HG03521 (cell line): ENCODE results near the gene NTSR1.

Experiments
- ATAC-seq: cut with Tn5 transposase; IDR thresholded peaks from one replicate; pipeline ENCODE4 v1.9.1; 2021; ENCODE audit warnings: mild to moderate bottlenecking, moderate library complexity; ENCODE audit not compliant: unreplicated experiment

NTSR1 gene

DNA sequence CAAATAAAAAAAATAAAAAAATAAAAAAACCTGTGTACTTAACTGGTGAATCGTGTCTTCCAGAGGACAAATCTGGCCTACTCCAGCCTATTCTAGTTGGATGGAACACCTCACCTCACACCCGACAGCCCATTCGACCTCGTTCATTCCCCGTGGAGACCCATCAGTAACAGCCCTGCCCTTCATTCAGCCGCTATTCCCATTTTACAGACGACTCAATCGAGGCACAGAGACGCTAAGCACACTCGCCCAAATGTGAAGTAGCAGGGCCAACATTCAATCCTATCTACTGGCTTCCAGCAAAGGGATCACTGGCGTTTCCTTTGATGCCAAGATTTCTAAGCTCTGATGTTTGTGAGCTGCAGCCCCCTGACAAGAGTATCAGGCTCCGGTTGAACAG lies 1.8 kb upstream of the NTSR1 start:
- ATAC-seq = no peak

- no peak for ATAC-seq
These were observed 1.2 kb upstream of the NTSR1 start for GRCh38 chr20:62707276-62707920.

- no peak for ATAC-seq
These were observed 615 bp upstream of the NTSR1 start for GRCh38 chr20:62707921-62708521.

DNA sequence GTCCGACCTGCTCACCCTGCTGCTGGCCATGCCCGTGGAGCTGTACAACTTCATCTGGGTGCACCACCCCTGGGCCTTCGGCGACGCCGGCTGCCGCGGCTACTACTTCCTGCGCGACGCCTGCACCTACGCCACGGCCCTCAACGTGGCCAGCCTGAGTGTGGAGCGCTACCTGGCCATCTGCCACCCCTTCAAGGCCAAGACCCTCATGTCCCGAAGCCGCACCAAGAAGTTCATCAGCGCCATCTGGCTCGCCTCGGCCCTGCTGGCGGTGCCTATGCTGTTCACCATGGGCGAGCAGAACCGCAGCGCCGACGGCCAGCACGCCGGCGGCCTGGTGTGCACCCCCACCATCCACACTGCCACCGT lies 885 bp downstream of the NTSR1 start:
- no peak for ATAC-seq

GRCh38 chr20:62710221-62710885 lies 1.7 kb downstream of the NTSR1 start:
- ATAC-seq = no peak

- ATAC-seq = no peak
These were observed 2.5 kb downstream of the NTSR1 start for GRCh38 chr20:62710886-62711702.

DNA sequence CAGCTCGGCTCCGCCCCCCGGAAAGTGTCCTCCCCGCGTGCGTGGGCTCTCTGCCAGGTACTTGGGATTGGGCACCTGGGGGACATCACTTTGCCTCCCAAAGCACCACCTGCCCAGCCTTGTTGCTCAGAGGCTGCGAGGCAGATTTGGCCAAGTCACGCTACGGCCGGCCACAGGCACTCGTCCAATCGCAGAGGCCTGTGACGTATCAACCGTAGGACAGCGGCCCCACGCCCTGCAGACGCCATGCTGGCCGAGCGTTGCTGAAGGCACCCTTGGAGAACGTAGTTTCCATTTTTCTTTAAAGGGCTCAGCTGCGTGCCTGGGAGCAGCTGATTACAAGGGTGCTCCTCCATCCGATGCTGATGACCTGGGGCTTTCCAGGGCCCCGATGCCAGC lies 3.1 kb downstream of the NTSR1 start:
- no peak for ATAC-seq

GRCh38 chr20:62712606-62713005 lies 4.0 kb downstream of the NTSR1 start:
- ATAC-seq = no peak

DNA sequence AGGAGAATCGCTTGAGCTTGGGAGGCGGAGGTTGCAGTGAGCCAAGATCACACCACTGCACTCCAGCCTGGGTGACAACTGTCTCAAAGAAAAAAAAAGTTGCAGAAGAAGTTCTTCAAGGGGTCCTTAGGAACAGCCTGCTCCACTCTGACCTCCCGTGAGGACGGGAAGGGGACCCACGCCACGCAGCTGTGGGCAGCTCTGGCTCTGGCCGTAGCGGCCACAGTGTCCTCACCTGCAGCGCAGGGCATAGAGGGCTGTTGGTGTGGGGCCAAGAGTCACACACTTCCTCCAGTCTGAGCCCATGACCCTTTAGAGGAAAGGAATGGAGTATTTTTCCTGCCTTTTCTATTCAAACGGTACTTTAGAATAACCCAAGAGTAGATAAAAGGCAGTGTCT lies 5.4 kb downstream of the NTSR1 start:
- no peak for ATAC-seq

GRCh38 chr20:62714799-62715198 lies 6.2 kb downstream of the NTSR1 start:
- no peak for ATAC-seq

- no peak for ATAC-seq
These were observed 6.6 kb downstream of the NTSR1 start for GRCh38 chr20:62715201-62715600.

GRCh38 chr20:62716198-62716940 lies 7.7 kb downstream of the NTSR1 start:
- ATAC-seq = no peak

- no peak for ATAC-seq
These were observed 8.3 kb downstream of the NTSR1 start for GRCh38 chr20:62716941-62717310.

DNA sequence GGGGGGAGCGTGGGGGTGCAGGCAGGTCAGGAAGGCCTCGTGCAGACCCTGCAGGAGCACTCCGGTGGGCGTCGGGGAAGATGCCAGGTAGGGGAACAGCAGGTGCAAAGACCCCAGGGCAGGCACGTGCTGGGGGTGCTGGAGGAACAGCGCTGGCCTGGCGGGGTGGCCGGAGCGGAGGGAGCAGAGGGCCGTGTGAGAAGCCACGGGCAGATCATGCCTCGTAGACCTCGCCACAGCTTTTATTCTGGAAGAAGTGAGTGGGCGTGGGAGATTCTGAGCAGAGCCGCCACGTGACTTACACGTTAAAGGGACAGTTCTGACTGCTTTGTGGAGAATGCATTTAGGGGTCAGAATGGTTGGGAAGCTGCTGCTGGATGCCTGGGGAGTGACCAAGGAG lies 9.3 kb downstream of the NTSR1 start:
- ATAC-seq = no peak

DNA sequence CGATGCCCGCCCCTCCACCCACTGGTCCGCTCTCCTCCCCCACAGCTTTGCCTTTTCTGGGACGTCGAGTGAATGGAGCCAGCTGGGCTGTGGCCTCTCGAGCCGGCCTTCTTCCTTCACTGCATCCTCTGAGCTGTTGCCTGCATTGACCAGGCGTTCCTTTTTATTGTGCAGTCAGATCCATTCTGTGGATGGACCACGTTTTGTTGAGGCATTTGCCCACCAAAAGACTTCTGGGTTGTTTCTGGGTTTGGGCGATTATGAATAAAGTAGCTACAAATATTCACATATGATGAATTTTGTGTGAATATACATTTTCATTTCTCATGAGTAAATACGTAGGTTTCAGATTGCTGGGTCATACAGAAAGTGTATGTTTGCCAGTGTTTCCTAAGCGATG lies 9.9 kb downstream of the NTSR1 start:
- no peak for ATAC-seq

- no peak for ATAC-seq
These were observed 10.8 kb downstream of the NTSR1 start for GRCh38 chr20:62719250-62719935.

GRCh38 chr20:62721511-62722370 lies 13.1 kb downstream of the NTSR1 start:
- ATAC-seq = no peak

GRCh38 chr20:62722627-62723026 lies 14.0 kb downstream of the NTSR1 start:
- ATAC-seq = no peak

- ATAC-seq = no peak
These were observed 14.7 kb downstream of the NTSR1 start for GRCh38 chr20:62723351-62723750.
